ENCODE data around the gene IL16. TPM values are rescaled to one million over a fixed set of nuclear protein-coding genes. Genes with fewer than 3 reads are reported as not detected.
A peak's percentile ranks its signal among the peaks of the same experiment; 100 is the strongest.

IL16 gene
- total RNA-seq, 1 donor from 2014 or later, result 0.82 TPM

GRCh38 chr15:81271761-81272644, 75.3 kb downstream of the IL16 start:
- FAIRE-seq, result no peak
- no peak for DNase-seq (ENCODE audit: low spot score in 2 of 2)

GRCh38 chr15:81273200-81273599, 76.5 kb downstream of the IL16 start:
- DNase-seq (ENCODE audit: low spot score in 2 of 2) (no peak), FAIRE-seq (no peak)

- no peak for DNase-seq (ENCODE audit: low spot score in 2 of 2)
- FAIRE-seq, result no peak
Observed at GRCh38 chr15:81273855-81274254, 77.2 kb downstream of the IL16 start.

GRCh38 chr15:81274255-81274654, 77.6 kb downstream of the IL16 start:
- no peak for FAIRE-seq
- DNase-seq (ENCODE audit: low spot score in 2 of 2), result no peak

GRCh38 chr15:81274931-81275707, 78.4 kb downstream of the IL16 start:
- DNase-seq (ENCODE audit: low spot score in 2 of 2), result peak; percentile 47 to 74
- FAIRE-seq, result no peak

- FAIRE-seq, result no peak
- DNase-seq (ENCODE audit: low spot score in 2 of 2), result no peak
Observed at GRCh38 chr15:81275711-81276392, 79.2 kb downstream of the IL16 start.

- FAIRE-seq (no peak), DNase-seq (ENCODE audit: low spot score in 2 of 2) (no peak)
Observed at GRCh38 chr15:81276967-81277366, 80.3 kb downstream of the IL16 start.

- DNase-seq (ENCODE audit: low spot score in 2 of 2) (no peak), FAIRE-seq (no peak)
Observed at GRCh38 chr15:81277851-81278250, 81.2 kb downstream of the IL16 start.

- FAIRE-seq (no peak), DNase-seq (ENCODE audit: low spot score in 2 of 2) (no peak)
Observed at GRCh38 chr15:81278306-81279029, 81.8 kb downstream of the IL16 start.

GRCh38 chr15:81279621-81280485, 83.2 kb downstream of the IL16 start:
- no peak for DNase-seq (ENCODE audit: low spot score in 2 of 2)
- no peak for FAIRE-seq

- DNase-seq (ENCODE audit: low spot score in 2 of 2) (no peak), FAIRE-seq (no peak)
Observed at GRCh38 chr15:81280696-81281455, 84.2 kb downstream of the IL16 start.

GRCh38 chr15:81281456-81281735, 84.7 kb downstream of the IL16 start:
- no peak for DNase-seq (ENCODE audit: low spot score in 2 of 2)
- no peak for FAIRE-seq

GRCh38 chr15:81281766-81282605, 85.3 kb downstream of the IL16 start:
- no peak for FAIRE-seq
- no peak for DNase-seq (ENCODE audit: low spot score in 2 of 2)

- DNase-seq (ENCODE audit: low spot score in 2 of 2), result no peak
Observed at GRCh38 chr15:81282606-81282895, 85.9 kb downstream of the IL16 start.

GRCh38 chr15:81282911-81283310, 86.2 kb downstream of the IL16 start:
- no peak for DNase-seq (ENCODE audit: low spot score in 2 of 2)
- no peak for FAIRE-seq

More at GRCh38 chr15:81282606-81282895, 85.9 kb downstream of the IL16 start:
- no peak for FAIRE-seq

GRCh38 chr15:81284256-81285031, 87.8 kb downstream of the IL16 start:
- no peak for FAIRE-seq

GRCh38 chr15:81285461-81285860, 88.8 kb downstream of the IL16 start:
- DNase-seq (ENCODE audit: low spot score in 2 of 2), result no peak
- no peak for FAIRE-seq

More at GRCh38 chr15:81284256-81285031, 87.8 kb downstream of the IL16 start:
- DNase-seq (ENCODE audit: low spot score in 2 of 2), result no peak
